HG02840 (cell line): ENCODE data around the gene PRG3.
"Not testable (repeated sequence)": the region's sequence is repeated elsewhere in the genome, so short reads cannot be mapped to it uniquely, and the experiment has no call there.

Source experiments
- ATAC-seq: cut with Tn5 transposase; IDR thresholded peaks from one replicate; pipeline ENCODE4 v1.9.1; 2021; ENCODE audit warnings: mild to moderate bottlenecking, moderate library complexity, moderate number of reproducible peaks; ENCODE audit not compliant: unreplicated experiment, low FRiP score

PRG3 gene

DNA sequence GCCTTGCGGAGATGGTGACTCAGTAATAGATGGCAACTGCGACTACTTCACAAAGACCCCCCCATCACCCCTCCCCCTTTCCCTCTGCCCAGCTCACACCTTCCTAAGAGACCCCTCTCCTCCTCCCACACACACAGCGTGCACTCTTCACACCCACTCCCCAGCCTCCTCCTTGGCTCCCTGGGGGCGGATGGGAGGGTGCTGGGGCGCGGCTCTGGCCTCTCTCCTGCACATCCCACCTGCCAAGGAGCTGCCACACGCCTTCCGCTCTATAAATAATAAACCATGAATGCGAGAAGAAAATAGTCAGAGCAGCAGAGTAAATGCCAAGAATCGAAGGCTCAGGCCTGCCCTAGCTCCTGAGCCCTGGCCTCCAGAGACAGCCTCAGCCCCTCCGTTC is 38.2 kb downstream of the PRG3 start:
- no peak for ATAC-seq

- ATAC-seq, result no peak
Measured at GRCh38 chr11:57341250-57341808, 39.6 kb downstream of the PRG3 start.

DNA sequence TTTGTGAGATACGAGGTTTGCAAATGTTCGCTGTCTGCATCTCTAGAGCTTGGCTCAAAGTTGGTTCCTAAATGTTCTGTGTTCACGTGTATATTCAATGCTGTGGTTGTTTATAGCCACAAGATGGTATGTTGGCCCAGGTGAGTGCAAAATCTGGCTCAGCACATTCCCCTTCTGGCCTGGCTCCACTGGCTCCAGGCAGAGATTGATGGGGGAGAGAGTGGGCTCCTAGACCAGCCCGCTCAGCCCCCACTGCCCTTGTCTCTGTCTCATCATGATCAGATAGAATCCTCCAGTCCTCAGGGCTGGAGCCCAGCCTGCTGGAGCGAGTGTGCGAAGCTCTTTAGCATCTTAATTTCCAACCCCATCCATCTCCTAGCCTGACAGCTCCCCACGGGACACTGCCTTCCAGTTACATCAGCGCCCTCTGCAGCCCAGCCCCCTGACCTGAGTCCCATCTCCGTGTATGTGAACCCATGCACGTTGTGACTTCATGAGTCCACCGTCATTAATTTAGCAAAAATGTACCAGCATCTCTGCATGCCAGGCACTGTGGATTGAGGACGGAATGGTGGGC is 40.8 kb downstream of the PRG3 start:
- ATAC-seq, result no peak

DNA sequence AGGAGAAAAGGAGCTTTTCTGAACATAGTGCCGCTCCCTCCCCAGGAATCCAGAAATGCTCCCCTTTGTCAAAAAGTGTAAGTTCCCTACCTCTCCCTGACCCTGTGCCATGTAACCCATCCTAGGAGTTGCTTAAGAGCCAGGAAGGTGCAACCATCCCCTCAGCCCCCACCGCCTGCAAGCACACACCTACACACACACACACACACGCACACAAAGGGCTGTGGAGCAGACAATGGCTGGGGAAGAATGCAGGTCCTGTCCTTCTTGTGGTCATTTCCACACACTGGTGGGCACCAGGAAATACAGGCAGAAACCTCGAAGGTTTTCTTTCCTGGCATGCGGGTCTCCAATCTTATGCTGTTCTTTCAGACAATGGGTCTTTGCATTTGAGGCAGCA is 41.6 kb downstream of the PRG3 start:
- no peak for ATAC-seq

DNA sequence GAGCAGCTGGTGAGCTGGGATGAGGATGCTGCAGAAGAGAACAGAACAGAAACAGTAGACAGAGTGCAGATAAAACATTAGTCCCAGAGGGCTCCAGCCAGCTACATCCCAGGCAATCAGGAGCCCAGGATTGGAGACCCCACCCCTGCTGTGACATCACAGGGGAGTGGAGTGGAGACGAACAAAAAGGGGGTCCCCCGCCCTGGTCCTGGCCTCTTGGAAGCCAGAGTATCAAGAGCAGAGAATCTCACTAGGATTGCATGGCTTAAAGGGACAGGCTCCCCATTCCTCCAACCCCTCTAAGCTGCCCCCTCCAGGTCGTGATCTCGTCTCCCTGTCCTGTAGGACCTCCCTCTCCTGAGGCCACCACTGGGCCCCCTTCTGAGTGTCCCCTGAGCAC is 42.8 kb downstream of the PRG3 start, which contains the start of gene P2RX3:
P2RX3 (plus strand) TSS at position 211 of the 400 bp plus-strand sequence. CDS start 199 bp downstream, outside the sequence.
- ATAC-seq, result no peak

- ATAC-seq, result not testable (repeated sequence)
Measured at GRCh38 chr11:57336856-57337255, 44.1 kb downstream of the PRG3 start.

- ATAC-seq, result no peak
Measured at GRCh38 chr11:57336111-57336666, 44.8 kb downstream of the PRG3 start.

DNA sequence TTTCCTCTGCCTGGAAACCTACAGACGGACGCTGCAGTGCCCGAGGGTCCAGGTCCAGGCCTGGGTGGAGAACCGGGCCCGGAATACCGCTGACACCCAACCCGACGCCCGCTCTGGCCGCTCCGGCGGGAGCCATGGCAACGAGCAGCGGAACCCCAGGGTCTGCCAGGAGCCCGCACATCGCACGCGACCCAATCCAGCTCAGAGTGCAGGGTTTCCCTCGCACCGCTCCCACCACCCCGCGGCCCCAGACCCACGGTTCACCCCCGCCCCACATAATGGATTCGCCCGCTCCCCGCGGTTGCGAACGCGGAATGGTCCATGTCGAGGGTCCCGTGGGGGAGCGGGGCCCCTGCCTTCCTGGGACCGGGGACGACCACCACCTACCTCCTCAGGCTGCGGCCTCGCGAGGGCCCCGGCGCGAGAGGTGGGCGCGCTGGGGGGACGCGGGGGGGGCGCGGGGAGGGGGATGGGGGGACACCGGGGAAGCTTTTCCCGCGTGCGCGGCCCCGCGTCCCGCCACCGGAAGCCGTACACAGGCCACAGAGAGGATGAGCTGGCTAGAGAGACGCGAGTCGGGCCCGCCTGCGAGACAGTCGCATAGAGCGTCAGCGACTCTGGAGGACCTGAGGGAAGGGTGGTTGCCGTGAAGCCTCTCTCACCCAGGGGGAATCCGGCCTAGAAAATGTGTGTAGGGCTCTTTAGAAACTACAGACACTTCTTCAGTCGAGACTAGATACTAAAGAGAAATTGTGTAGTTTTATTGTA is 45.4 kb downstream of the PRG3 start, which contains the start of gene SSRP1:
SSRP1 (minus strand) TSS at position 550 of the 768 bp plus-strand sequence. CDS start 771 bp downstream, outside the sequence.
- peak; percentile 98 for ATAC-seq

DNA sequence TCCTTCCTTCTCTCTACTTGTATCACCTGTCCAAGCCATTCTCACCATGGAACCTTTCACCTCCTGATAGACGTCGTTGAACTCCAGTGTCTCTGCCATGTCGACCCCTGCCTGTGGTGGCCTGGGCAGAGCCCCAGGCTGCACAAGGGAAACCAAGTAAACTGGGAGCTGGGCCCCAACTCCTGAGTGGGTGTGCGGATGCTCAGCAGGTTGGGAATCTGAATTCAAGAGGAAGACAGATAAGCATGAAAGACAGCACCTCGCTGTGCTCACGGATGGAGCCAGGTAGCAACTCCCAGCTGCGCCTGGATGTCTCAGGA is 46.0 kb downstream of the PRG3 start:
- ATAC-seq, result no peak

- ATAC-seq, result no peak
Measured at GRCh38 chr11:57332694-57333440, 48.1 kb downstream of the PRG3 start.

GRCh38 chr11:57331720-57332119 is 49.2 kb downstream of the PRG3 start:
- ATAC-seq, result no peak

DNA sequence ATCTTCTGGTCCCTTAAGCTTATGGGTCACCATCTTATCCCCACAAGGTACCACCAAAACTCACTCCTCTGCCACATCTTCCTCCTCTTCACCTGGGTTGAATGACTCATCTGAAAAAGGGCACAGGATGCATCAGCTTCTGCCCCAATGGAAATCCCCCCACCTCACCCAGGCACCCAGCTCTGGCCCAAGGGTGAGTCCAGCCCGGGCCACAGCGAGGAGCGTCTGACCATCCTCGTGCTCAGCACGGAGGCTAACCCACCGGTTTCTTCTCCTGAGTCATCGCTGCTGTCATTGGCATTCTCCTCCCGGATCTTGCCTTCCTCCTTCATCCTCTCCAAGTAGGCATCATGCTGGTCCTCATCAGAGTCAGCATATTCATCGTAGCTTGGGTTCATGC is 50.9 kb downstream of the PRG3 start:
- no peak for ATAC-seq

DNA sequence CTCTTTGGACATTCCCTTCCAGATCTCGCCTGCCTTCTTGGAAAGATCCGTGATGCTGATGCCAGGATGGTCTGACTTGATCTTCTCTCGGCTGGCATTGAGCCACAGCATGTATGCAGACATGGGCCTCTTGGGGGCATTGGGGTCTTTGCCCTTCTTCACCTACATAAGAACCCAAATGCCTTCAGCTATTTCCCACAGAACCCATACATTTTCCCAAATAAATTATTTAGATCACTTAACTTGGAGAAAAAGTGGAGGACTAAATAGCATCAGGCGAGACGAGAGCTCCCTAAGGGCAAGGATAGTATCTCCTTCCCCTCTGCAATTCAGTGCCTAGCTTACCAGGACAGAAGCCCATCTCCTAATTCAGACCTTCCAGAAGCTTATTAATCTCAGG is 53.2 kb downstream of the PRG3 start:
- no peak for ATAC-seq
